Spleen (tissue), 7 donors: ENCODE data around the gene CTDSPL.

ENCODE experiments used
- POLR2A ChIP-seq, 3 donors: fragments of 450-650 bp; IDR thresholded peaks; one replicate each; pipeline ENCODE4 v1.5.1; 2017; ENCODE audit warnings: antibody characterized with exemption in 3 of 3, mild to moderate bottlenecking in 1 of 3
- TF ChIP-seq, protein P1 (sequence below), 11 experiments: fragments of 200-600 bp in 7 of 11; fragments of 450-650 bp in 4 of 11; sonication (generic) in 4 of 11; IDR thresholded peaks in 8 of 11; conservative IDR thresholded peaks in 3 of 11; 1 replicate in 7 of 11; 2 replicates in 4 of 11; pipeline versions ENCODE4 v1.4.0 to v1.8.0; 2016 to 2021; ENCODE audit warnings: antibody characterized with exemption in 11 of 11, inconsistent platforms in 4 of 11, mild to moderate bottlenecking in 1 of 11
- donor health status: DM: no; HTN: no; CAD: no; lungs with moderate emphysema.
- donor health status: DM: no; HTN: no; CAD: no.
- donor health status: DM: no; HTN: no; CAD: no.

DNA sequence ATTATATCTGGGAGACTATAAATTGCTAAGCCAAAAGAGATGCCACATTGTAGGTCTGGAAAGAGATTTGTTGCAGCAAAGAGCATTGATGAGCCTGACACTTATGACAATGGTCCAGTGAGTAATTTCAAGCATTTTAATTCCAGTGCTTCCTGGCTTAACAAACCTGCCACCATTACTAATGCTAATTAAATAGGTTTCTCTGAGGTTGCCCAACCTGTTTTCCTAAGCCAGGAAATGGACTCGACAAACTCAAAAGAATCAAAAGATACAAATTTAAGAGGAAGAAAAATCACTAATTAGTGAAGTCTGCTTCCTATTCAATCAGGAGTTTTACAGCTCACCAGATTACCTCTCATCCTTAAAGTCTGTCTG lies 36.7 kb upstream of the CTDSPL start:
- TF ChIP-seq, protein P1, sequence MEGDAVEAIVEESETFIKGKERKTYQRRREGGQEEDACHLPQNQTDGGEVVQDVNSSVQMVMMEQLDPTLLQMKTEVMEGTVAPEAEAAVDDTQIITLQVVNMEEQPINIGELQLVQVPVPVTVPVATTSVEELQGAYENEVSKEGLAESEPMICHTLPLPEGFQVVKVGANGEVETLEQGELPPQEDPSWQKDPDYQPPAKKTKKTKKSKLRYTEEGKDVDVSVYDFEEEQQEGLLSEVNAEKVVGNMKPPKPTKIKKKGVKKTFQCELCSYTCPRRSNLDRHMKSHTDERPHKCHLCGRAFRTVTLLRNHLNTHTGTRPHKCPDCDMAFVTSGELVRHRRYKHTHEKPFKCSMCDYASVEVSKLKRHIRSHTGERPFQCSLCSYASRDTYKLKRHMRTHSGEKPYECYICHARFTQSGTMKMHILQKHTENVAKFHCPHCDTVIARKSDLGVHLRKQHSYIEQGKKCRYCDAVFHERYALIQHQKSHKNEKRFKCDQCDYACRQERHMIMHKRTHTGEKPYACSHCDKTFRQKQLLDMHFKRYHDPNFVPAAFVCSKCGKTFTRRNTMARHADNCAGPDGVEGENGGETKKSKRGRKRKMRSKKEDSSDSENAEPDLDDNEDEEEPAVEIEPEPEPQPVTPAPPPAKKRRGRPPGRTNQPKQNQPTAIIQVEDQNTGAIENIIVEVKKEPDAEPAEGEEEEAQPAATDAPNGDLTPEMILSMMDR (IDR thresholded peaks at IDR 0.05 in 8 of 11, conservative IDR thresholded peaks at IDR 0.05 in 3 of 11), result no peak
- no peak for TF ChIP-seq POLR2A (IDR thresholded peaks at IDR 0.05)
